Loucy (cell line): ENCODE measurements around the gene EBLN1.

Experiments
- H2AFZ ChIP-seq: fragments of 200-600 bp; sonication (generic); 2 replicates; pipeline ENCODE4 v1.6.0; 2016; ENCODE audit warnings: antibody characterized with exemption, mild to moderate bottlenecking, low read length, moderate library complexity
- H3F3A ChIP-seq: fragments of 200-600 bp; 2 replicates; pipeline ENCODE4 v1.6.0; 2016; ENCODE audit warnings: antibody characterized with exemption, low read depth, mild to moderate bottlenecking
- H3K27me3 ChIP-seq: fragments of 200-600 bp; sonication (generic); 2 replicates; pipeline ENCODE4 v1.6.1; 2014; ENCODE audit warnings: low read length, mild to moderate bottlenecking; ENCODE audit not compliant: insufficient read depth, poor library complexity, severe bottlenecking
- H3K36me3 ChIP-seq: fragments of 200-600 bp; sonication (generic); 2 replicates; pipeline ENCODE4 v1.6.1; 2016; ENCODE audit warnings: low read length; ENCODE audit not compliant: insufficient read depth
- H3K4me1 ChIP-seq: fragments of 200-600 bp; sonication (generic); 2 replicates; pipeline ENCODE4 v1.5.1; 2014; ENCODE audit warnings: low read length, mild to moderate bottlenecking; ENCODE audit not compliant: insufficient read depth, poor library complexity, severe bottlenecking
- H3K4me2 ChIP-seq: fragments of 200-600 bp; sonication (generic); 2 replicates; pipeline ENCODE4 v1.6.0; 2014; ENCODE audit warnings: antibody characterized with exemption, low read length, low read depth, mild to moderate bottlenecking; ENCODE audit not compliant: poor library complexity, severe bottlenecking
- H3K4me3 ChIP-seq: fragments of 200-600 bp; sonication (generic); 2 replicates; pipeline ENCODE4 v1.5.1; 2014; ENCODE audit warnings: low read length, mild to moderate bottlenecking, mixed read lengths; ENCODE audit not compliant: poor library complexity, severe bottlenecking
- H3K79me2 ChIP-seq: fragments of 200-600 bp; sonication (generic); 2 replicates; pipeline ENCODE4 v1.6.1; 2014; ENCODE audit warnings: low read length; ENCODE audit not compliant: insufficient read depth
- H3K9ac ChIP-seq: fragments of 200-600 bp; sonication (generic); 2 replicates; pipeline ENCODE4 v1.6.0; 2014; ENCODE audit warnings: mild to moderate bottlenecking, low read depth, low read length, moderate library complexity; ENCODE audit not compliant: poor library complexity, severe bottlenecking
- H3K9me2 ChIP-seq: fragments of 200-600 bp; sonication (generic); replicated peaks from 2 replicates; pipeline ENCODE4 v1.6.1; 2016; ENCODE audit warnings: low read depth, low read length, mixed read lengths
- H3K9me3 ChIP-seq: fragments of 200-600 bp; sonication (generic); 2 replicates; pipeline ENCODE4 v1.6.1; 2014; ENCODE audit warnings: mild to moderate bottlenecking, antibody characterized with exemption, low read length, low read depth; ENCODE audit not compliant: insufficient read depth
- H4K20me1 ChIP-seq: fragments of 200-600 bp; sonication (generic); 2 replicates; pipeline ENCODE4 v1.6.0; 2014; ENCODE audit warnings: antibody characterized with exemption, low read length, mild to moderate bottlenecking; ENCODE audit not compliant: insufficient read depth, poor library complexity, severe bottlenecking
- CTCF ChIP-seq: fragments of 200-600 bp; sonication (generic); conservative IDR thresholded peaks from 2 replicates; pipeline ENCODE4 v1.5.1; 2014; ENCODE audit warnings: mild to moderate bottlenecking, antibody characterized with exemption, low read length
- EZH2phosphoT487 ChIP-seq: fragments of 200-600 bp; IDR thresholded peaks from 2 replicates; pipeline ENCODE4 v1.6.1; 2018; ENCODE audit warnings: antibody characterized with exemption, mild to moderate bottlenecking, moderate library complexity, borderline replicate concordance

Gene EBLN1

GRCh38 chr10:22229802-22230157 lies 12.0 kb upstream of the EBLN1 start:
- no peaks in the 10 kb centered on the region for H4K20me1 ChIP-seq
- H3K4me2 ChIP-seq, result peak overlapping the region; percentile 75
- H3K36me3 ChIP-seq, result no peaks in the 10 kb centered on the region
- H3K9ac ChIP-seq, result peak overlapping the region; percentile 97
- H3K9me2 ChIP-seq, result no peaks in the 10 kb centered on the region
- TF ChIP-seq EZH2phosphoT487 (no peak), CTCF (no peak)
- H3K9me3 ChIP-seq, result no peaks in the 10 kb centered on the region
- peaks cover 26% of the 10 kb centered on the region for H3K4me1 ChIP-seq
- no peaks in the 10 kb centered on the region for H3K27me3 ChIP-seq
- H3F3A ChIP-seq, result 0 out of 2 replicates have a peak, but pooled peaks cover 3% of the 10 kb centered on the region
- no peaks in the 10 kb centered on the region for H3K79me2 ChIP-seq
- H2AFZ ChIP-seq, result no peak overlapping the region; the same call in 1 of the 2 replicates
- H3K4me3 ChIP-seq, result peak overlapping the region; percentile 75

- Histone ChIP-seq H3K36me3 (no peaks in the 10 kb centered on the region), H3F3A (0 out of 2 replicates have a peak, but pooled peaks cover 3% of the 10 kb centered on the region), H3K4me3 (peak overlapping the region; percentile 75), H3K4me1 (peaks cover 26% of the 10 kb centered on the region), H3K79me2 (no peaks in the 10 kb centered on the region), H3K9ac (peak overlapping the region; percentile 97), H3K4me2 (peak overlapping the region; percentile 75), H3K9me2 (no peaks in the 10 kb centered on the region), H4K20me1 (no peaks in the 10 kb centered on the region), H3K9me3 (no peaks in the 10 kb centered on the region), H3K27me3 (no peaks in the 10 kb centered on the region), H2AFZ (no peak overlapping the region; the same call in 1 of the 2 replicates)
- TF ChIP-seq CTCF, result no peak
- no peak for TF ChIP-seq EZH2phosphoT487
Measured at GRCh38 chr10:22228943-22229801, 11.4 kb upstream of the EBLN1 start.

GRCh38 chr10:22228167-22228938 lies 10.5 kb upstream of the EBLN1 start:
- no peaks in the 10 kb centered on the region for H3K9me2 ChIP-seq
- peak overlapping the region; percentile 75 for H3K4me3 ChIP-seq
- peak overlapping the region; percentile 97 for H3K9ac ChIP-seq
- no peaks in the 10 kb centered on the region for H3K79me2 ChIP-seq
- H3K36me3 ChIP-seq, result no peaks in the 10 kb centered on the region
- no peak for TF ChIP-seq EZH2phosphoT487
- no peak for TF ChIP-seq CTCF
- no peaks in the 10 kb centered on the region for H3K9me3 ChIP-seq
- peak overlapping the region; percentile 69 for H3K4me2 ChIP-seq
- H3K27me3 ChIP-seq, result no peaks in the 10 kb centered on the region
- no peak overlapping the region; the same call in 1 of the 2 replicates for H2AFZ ChIP-seq
- H4K20me1 ChIP-seq, result no peaks in the 10 kb centered on the region
- H3K4me1 ChIP-seq, result peaks cover 26% of the 10 kb centered on the region
- 0 out of 2 replicates have a peak, but pooled peaks cover 3% of the 10 kb centered on the region for H3F3A ChIP-seq
